ENCODE data around the gene FSTL4. TPM values are rescaled to one million over a fixed set of nuclear protein-coding genes. Genes with fewer than 3 reads are reported as not detected.

Gene FSTL4
- polyA plus RNA-seq, 1 of the 3 experiments (the other 2 are of a cell fraction) = not detected

DNA sequence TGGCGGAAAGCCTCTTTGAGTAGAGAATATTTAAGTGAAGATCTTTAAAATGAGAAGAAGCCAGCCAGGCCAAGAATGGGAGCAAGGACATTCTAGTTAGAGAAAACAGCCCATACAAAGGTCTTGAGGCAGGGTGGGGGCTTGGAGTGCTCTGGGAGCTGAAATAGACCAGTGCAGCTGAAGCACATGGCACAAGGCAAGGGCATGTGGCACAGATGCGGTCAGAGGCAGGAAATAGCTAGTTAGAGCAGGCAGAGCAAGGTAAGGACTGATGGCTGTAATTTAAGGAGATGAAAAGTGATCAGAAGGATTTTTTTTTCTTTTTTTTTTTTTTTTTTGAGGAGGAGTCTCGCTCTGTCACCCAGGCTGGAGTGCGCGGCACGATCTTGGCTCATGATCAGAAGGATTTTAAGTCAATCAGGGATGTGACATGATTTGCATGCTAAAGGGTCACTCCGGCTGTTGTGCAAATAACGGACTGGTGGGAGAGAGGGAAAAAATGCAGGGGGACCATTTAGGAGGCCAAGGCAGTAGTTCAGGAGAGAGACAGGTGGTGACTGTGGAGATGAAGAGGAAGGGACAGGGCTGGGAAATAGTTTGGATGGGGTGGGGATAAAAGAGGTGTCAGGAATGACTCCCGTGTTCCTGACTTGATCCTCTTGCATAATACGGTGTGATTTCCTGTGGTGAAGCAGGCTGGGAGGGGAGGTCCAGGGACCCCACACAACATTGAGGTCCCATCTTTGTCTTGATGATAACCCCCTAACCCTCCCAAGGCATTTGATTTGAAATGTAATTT lies 352.9 kb downstream of the FSTL4 start:
- Histone ChIP-seq H4K20me1 (ENCODE audit: insufficient read depth) (no peaks in the 10 kb centered on the region), H3K27ac (ENCODE audit: low read depth in 2 of 2, low read length in 1 of 2) (no peak overlapping the region), H3K9ac (no peak overlapping the region), H3K9me2 (no peaks in the 10 kb centered on the region), H3K9me3 (no peaks in the 10 kb centered on the region), H3K79me2 (ENCODE audit: insufficient read depth) (no peaks in the 10 kb centered on the region), H3K4me1 (ENCODE audit: control insufficient read depth in 1 of 2, insufficient read depth in 2 of 2, low read depth in 1 of 2, low read length in 1 of 2) (peaks cover 0 to 6% of the 10 kb centered on the region in 2 experiments; a peak in 1 of 4 replicates), H2AFZ (ENCODE audit: low read depth) (no peak overlapping the region), H3K4me3 (ENCODE audit: low read depth in 2 of 2, low read length in 1 of 2) (no peak overlapping the region), H3K27me3 (ENCODE audit: insufficient read depth) (peaks cover 12% of the 10 kb centered on the region; the same call in 1 of the 2 replicates), H3K36me3 (replicated peaks in 1 of 2; ENCODE audit: control insufficient read depth in 1 of 2, insufficient read depth in 2 of 2, low read length in 1 of 2) (no peaks in the 10 kb centered on the region), H3K4me2 (no peak overlapping the region), H3F3A (replicated peaks; ENCODE audit: insufficient read depth) (no peaks in the 10 kb centered on the region)
- DNase-seq = no peak
- ChIA-PET POLR2A (no interaction called here), CTCF (interaction anchor here (3.9 kb wide), 1 partner anchor 12 kb away, joined by 14 read pairs; no protein-coding TSS in a partner anchor)
- 76% methylated on average over 10 of the region's 10 CpGs for WGBS (ENCODE audit: low lambda C conversion rate)
- TF ChIP-seq NRF1 (IDR thresholded peaks at IDR 0.05; ENCODE audit: low read depth, low read length) (no peak), EZH2phosphoT487 (IDR thresholded peaks at IDR 0.05; ENCODE audit: borderline replicate concordance, low read depth) (no peak), NFIC (IDR thresholded peaks at IDR 0.05; ENCODE audit: borderline replicate concordance) (no peak), FOSL2 (IDR thresholded peaks at IDR 0.05; ENCODE audit: borderline replicate concordance, low read depth) (no peak), MXI1 (IDR thresholded peaks at IDR 0.05; ENCODE audit: low read depth, low read length) (no peak), GATA2 (CRISPR knock-in tag; IDR thresholded peaks at IDR 0.05) (no peak), JUND (IDR thresholded peaks at IDR 0.05) (no peak), RAD21 (IDR thresholded peaks at IDR 0.05; ENCODE audit: low read length) (no peak), RFX5 (IDR thresholded peaks at IDR 0.05; ENCODE audit: low read length) (no peak), MEF2A (IDR thresholded peaks at IDR 0.05; ENCODE audit: borderline replicate concordance, low read depth) (no peak)
- TF ChIP-seq, protein P1, sequence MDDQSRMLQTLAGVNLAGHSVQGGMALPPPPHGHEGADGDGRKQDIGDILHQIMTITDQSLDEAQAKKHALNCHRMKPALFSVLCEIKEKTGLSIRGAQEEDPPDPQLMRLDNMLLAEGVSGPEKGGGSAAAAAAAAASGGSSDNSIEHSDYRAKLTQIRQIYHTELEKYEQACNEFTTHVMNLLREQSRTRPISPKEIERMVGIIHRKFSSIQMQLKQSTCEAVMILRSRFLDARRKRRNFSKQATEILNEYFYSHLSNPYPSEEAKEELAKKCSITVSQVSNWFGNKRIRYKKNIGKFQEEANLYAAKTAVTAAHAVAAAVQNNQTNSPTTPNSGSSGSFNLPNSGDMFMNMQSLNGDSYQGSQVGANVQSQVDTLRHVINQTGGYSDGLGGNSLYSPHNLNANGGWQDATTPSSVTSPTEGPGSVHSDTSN (IDR thresholded peaks at IDR 0.05) = no peak
- TF ChIP-seq, protein P2, sequence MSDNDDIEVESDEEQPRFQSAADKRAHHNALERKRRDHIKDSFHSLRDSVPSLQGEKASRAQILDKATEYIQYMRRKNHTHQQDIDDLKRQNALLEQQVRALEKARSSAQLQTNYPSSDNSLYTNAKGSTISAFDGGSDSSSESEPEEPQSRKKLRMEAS (IDR thresholded peaks at IDR 0.05; ENCODE audit: low read depth) = no peak
- TF ChIP-seq, protein P3, sequence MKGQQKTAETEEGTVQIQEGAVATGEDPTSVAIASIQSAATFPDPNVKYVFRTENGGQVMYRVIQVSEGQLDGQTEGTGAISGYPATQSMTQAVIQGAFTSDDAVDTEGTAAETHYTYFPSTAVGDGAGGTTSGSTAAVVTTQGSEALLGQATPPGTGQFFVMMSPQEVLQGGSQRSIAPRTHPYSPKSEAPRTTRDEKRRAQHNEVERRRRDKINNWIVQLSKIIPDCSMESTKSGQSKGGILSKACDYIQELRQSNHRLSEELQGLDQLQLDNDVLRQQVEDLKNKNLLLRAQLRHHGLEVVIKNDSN (IDR thresholded peaks at IDR 0.05; ENCODE audit: borderline replicate concordance, low read depth) = no peak

DNA sequence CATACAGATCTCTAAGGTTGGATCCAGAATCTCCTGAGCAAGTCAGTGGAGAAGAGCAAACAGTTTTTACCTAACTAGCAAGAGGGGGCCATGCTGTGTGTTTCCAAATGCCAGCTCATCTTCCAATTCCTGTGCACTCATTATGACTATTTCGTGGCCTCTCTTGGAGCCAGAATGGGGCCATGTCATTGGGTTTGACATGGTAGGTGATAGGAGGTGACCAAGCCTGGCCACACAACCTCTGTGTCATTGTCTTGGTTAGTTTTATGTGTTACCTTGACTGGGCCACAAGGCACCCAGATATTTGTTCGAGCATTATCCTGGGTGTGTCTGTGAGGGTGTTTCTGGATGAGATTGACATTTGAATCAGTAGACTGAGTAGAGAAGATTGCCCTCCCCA lies 354.4 kb downstream of the FSTL4 start:
- CTCF ChIA-PET = interaction anchor here (1.5 to 3.9 kb wide), 2 partner anchors 10 to 146 kb away, joined by 3 to 14 read pairs; no protein-coding TSS in a partner anchor
- H3K9me3 ChIP-seq = no peaks in the 10 kb centered on the region

More for the DNA sequence above, 354.4 kb downstream of the FSTL4 start:
- Histone ChIP-seq H3K9me2 (no peaks in the 10 kb centered on the region), H4K20me1 (ENCODE audit: insufficient read depth) (no peaks in the 10 kb centered on the region), H3F3A (replicated peaks; ENCODE audit: insufficient read depth) (no peaks in the 10 kb centered on the region), H2AFZ (ENCODE audit: low read depth) (no peak overlapping the region), H3K27ac (ENCODE audit: low read depth in 2 of 2, low read length in 1 of 2) (no peak overlapping the region), H3K9ac (no peak overlapping the region), H3K36me3 (replicated peaks in 1 of 2; ENCODE audit: control insufficient read depth in 1 of 2, insufficient read depth in 2 of 2, low read length in 1 of 2) (no peaks in the 10 kb centered on the region), H3K27me3 (ENCODE audit: insufficient read depth) (peaks cover 3% of the 10 kb centered on the region; the same call in 1 of the 2 replicates), H3K4me1 (ENCODE audit: control insufficient read depth in 1 of 2, insufficient read depth in 2 of 2, low read depth in 1 of 2, low read length in 1 of 2) (peaks cover 0 to 6% of the 10 kb centered on the region in 2 experiments; a peak in 1 of 4 replicates), H3K4me2 (no peak overlapping the region), H3K79me2 (ENCODE audit: insufficient read depth) (no peaks in the 10 kb centered on the region), H3K4me3 (ENCODE audit: low read depth in 2 of 2, low read length in 1 of 2) (no peak overlapping the region)
- no peak for DNase-seq
- 43% methylated on average over 2 of the region's 2 CpGs for WGBS (ENCODE audit: low lambda C conversion rate)
- TF ChIP-seq MEF2A (IDR thresholded peaks at IDR 0.05; ENCODE audit: borderline replicate concordance, low read depth) (no peak), RAD21 (IDR thresholded peaks at IDR 0.05; ENCODE audit: low read length) (no peak)
- TF ChIP-seq, protein P4, sequence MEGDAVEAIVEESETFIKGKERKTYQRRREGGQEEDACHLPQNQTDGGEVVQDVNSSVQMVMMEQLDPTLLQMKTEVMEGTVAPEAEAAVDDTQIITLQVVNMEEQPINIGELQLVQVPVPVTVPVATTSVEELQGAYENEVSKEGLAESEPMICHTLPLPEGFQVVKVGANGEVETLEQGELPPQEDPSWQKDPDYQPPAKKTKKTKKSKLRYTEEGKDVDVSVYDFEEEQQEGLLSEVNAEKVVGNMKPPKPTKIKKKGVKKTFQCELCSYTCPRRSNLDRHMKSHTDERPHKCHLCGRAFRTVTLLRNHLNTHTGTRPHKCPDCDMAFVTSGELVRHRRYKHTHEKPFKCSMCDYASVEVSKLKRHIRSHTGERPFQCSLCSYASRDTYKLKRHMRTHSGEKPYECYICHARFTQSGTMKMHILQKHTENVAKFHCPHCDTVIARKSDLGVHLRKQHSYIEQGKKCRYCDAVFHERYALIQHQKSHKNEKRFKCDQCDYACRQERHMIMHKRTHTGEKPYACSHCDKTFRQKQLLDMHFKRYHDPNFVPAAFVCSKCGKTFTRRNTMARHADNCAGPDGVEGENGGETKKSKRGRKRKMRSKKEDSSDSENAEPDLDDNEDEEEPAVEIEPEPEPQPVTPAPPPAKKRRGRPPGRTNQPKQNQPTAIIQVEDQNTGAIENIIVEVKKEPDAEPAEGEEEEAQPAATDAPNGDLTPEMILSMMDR (IDR thresholded peaks at IDR 0.05) = no peak
- POLR2A ChIA-PET = no interaction called here

All from SK-N-SH (cell line).